SK-N-SH (cell line): ENCODE data around the gene ABCC11. TPM values are rescaled to one million over a fixed set of nuclear protein-coding genes. Genes with fewer than 3 reads are reported as not detected.
"Not testable (repeated sequence)": the region's sequence is repeated elsewhere in the genome, so short reads cannot be mapped to it uniquely, and the experiment has no call there.

Source experiments
- CTCF ChIA-PET: fragments of 300-600, 350-600 bp; formaldehyde crosslinking; extraction: SDS; loops from one replicate; lab custom pipeline; 2021; lab: Yijun Ruan, JAX
- POLR2A ChIA-PET: fragments of 350-600 bp; sonication (Branson Sonifier 250); formaldehyde crosslinking; extraction: SDS; loops from one replicate; lab custom pipeline; 2020; ENCODE audit warnings: antibody characterized with exemption, inconsistent platforms; lab: Yijun Ruan, JAX
- DNase-seq: peaks from one replicate; pipeline ENCODE4 v3.0.0; 2012
- H2AFZ ChIP-seq: fragments of 200-600 bp; sonication (generic); 2 replicates; pipeline ENCODE4 v1.8.1; 2016; ENCODE audit warnings: antibody characterized with exemption, mild to moderate bottlenecking, low read depth
- H3F3A ChIP-seq: fragments of 200-600 bp; sonication (generic); replicated peaks from 2 replicates; pipeline ENCODE3; 2016; ENCODE audit warnings: antibody characterized with exemption, mild to moderate bottlenecking; ENCODE audit not compliant: insufficient read depth
- H3K27ac ChIP-seq, 2 experiments: fragments of 200-500 bp in 1 of 2; fragments of 200-600 bp in 1 of 2; sonication (Bioruptor generic) in 1 of 2; sonication (generic), shearing (Covaris generic) in 1 of 2; 2 replicates each; pipeline versions ENCODE4 v1.5.1 to v1.6.1; 2014 to 2016; ENCODE audit warnings: low read depth in 2 of 2, inconsistent platforms in 1 of 2, low read length in 1 of 2, mild to moderate bottlenecking in 1 of 2, mixed read lengths in 1 of 2
- H3K27me3 ChIP-seq: fragments of 200-600 bp; sonication (generic), shearing (Covaris generic); 2 replicates; pipeline ENCODE4 v1.6.1; 2016; ENCODE audit warnings: mixed run types; ENCODE audit not compliant: insufficient read depth
- H3K36me3 ChIP-seq, 2 experiments: fragments of 200-500 bp in 1 of 2; fragments of 200-600 bp in 1 of 2; sonication (Bioruptor generic) in 1 of 2; sonication (generic) in 1 of 2; replicated peaks in 1 of 2; 2 replicates each; pipeline versions ENCODE3 to v1.5.1; 2014 to 2016; ENCODE audit warnings: low read length in 1 of 2, mild to moderate bottlenecking in 1 of 2; ENCODE audit not compliant: insufficient read depth in 2 of 2, control insufficient read depth in 1 of 2
- H3K4me1 ChIP-seq, 2 experiments: fragments of 200-500 bp in 1 of 2; fragments of 200-600 bp in 1 of 2; sonication (Bioruptor generic) in 1 of 2; sonication (generic), shearing (Covaris generic) in 1 of 2; 2 replicates each; pipeline versions ENCODE4 v1.5.1 to v1.6.1; 2014 to 2016; ENCODE audit warnings: low read depth in 1 of 2, low read length in 1 of 2, mixed run types in 1 of 2; ENCODE audit not compliant: insufficient read depth in 2 of 2, control insufficient read depth in 1 of 2
- H3K4me2 ChIP-seq: fragments of 200-600 bp; sonication (generic), shearing (Covaris generic); 2 replicates; pipeline ENCODE4 v1.6.1; 2017; ENCODE audit warnings: mixed run types
- H3K4me3 ChIP-seq, 2 experiments: fragments of 200-500 bp in 1 of 2; fragments of 200-600 bp in 1 of 2; sonication (Bioruptor generic) in 1 of 2; sonication (generic), shearing (Covaris generic) in 1 of 2; 2 replicates each; pipeline versions ENCODE4 v1.5.1 to v1.8.1; 2014 to 2016; ENCODE audit warnings: low read depth in 2 of 2, inconsistent platforms in 1 of 2, low read length in 1 of 2, mild to moderate bottlenecking in 1 of 2, mixed read lengths in 1 of 2, moderate library complexity in 1 of 2
- H3K79me2 ChIP-seq: fragments of 200-600 bp; sonication (generic); 2 replicates; pipeline ENCODE4 v1.8.1; 2017; ENCODE audit warnings: mild to moderate bottlenecking; ENCODE audit not compliant: insufficient read depth
- H3K9ac ChIP-seq: fragments of 200-600 bp; sonication (generic); 2 replicates; pipeline ENCODE4 v1.6.1; 2017; ENCODE audit warnings: mixed run types
- H3K9me2 ChIP-seq: fragments of 200-600 bp; sonication (generic); 2 replicates; pipeline ENCODE4 v1.6.1; 2017; ENCODE audit warnings: mixed run types
- H3K9me3 ChIP-seq: fragments of 200-600 bp; sonication (generic); 2 replicates; pipeline ENCODE4 v1.6.1; 2017; ENCODE audit warnings: mixed run types, mild to moderate bottlenecking, moderate library complexity
- H4K20me1 ChIP-seq: fragments of 200-600 bp; sonication (generic); 2 replicates; pipeline ENCODE4 v1.6.1; 2017; ENCODE audit warnings: mild to moderate bottlenecking, mixed run types; ENCODE audit not compliant: insufficient read depth
- CTCF ChIP-seq: fragments of 200-600 bp; sonication (generic); IDR thresholded peaks from 2 replicates; pipeline ENCODE4 v1.6.1; 2017; ENCODE audit warnings: antibody characterized with exemption, mild to moderate bottlenecking, moderate library complexity
- EP300 ChIP-seq, 2 experiments: IDR thresholded peaks; 2 replicates each; pipeline versions ENCODE4 v1.4.0 to v1.6.1; 2012; ENCODE audit warnings: borderline replicate concordance in 1 of 2, low read depth in 1 of 2, low read length in 1 of 2
- EZH2phosphoT487 ChIP-seq: fragments of 200-600 bp; sonication (generic); IDR thresholded peaks from 2 replicates; pipeline ENCODE4 v1.6.1; 2017; ENCODE audit warnings: low read depth, mixed run types, mild to moderate bottlenecking, antibody characterized with exemption, moderate library complexity, borderline replicate concordance
- GABPA ChIP-seq: IDR thresholded peaks from 2 replicates; pipeline ENCODE4 v1.4.0; 2012; ENCODE audit warnings: low read depth, mild to moderate bottlenecking
- JUND ChIP-seq: IDR thresholded peaks from 2 replicates; pipeline ENCODE4 v1.4.0; 2012
- MXI1 ChIP-seq: IDR thresholded peaks from 2 replicates; pipeline ENCODE4 v1.6.1; 2012; ENCODE audit warnings: mild to moderate bottlenecking, low read depth, low read length, improper control_type of control experiment
- NRF1 ChIP-seq: IDR thresholded peaks from 2 replicates; pipeline ENCODE4 v1.6.1; 2012; ENCODE audit warnings: low read depth, mild to moderate bottlenecking, low read length
- POLR2AphosphoS5 ChIP-seq: IDR thresholded peaks from 2 replicates; pipeline ENCODE4 v1.6.1; 2012; ENCODE audit warnings: low read depth, low read length
- SIN3A ChIP-seq: IDR thresholded peaks from 2 replicates; pipeline ENCODE4 v1.6.1; 2012; ENCODE audit warnings: low read depth, mild to moderate bottlenecking, low read length, moderate library complexity, borderline replicate concordance
- TEAD4 ChIP-seq: IDR thresholded peaks from 2 replicates; pipeline ENCODE4 v1.4.0; 2012; ENCODE audit warnings: mild to moderate bottlenecking, borderline replicate concordance; ENCODE audit not compliant: insufficient read depth
- USF1 ChIP-seq: IDR thresholded peaks from 2 replicates; pipeline ENCODE4 v1.4.0; 2012; ENCODE audit warnings: low read depth, borderline replicate concordance
- YY1 ChIP-seq: IDR thresholded peaks from 2 replicates; pipeline ENCODE4 v1.4.0; 2012; ENCODE audit warnings: low read depth, mild to moderate bottlenecking
- WGBS: methylation state at CpG from one replicate; pipeline ENCODE4 v1.1.6; 2017; ENCODE audit warnings: low lambda C conversion rate; 5-methylcytosine and 5-hydroxymethylcytosine counted together
- polyA plus RNA-seq, 3 experiments: library from polyadenylated mRNA; depleted of rRNA; stranded (reverse); fragments of >200 nt; gene quantifications; 2 replicates each; pipeline ENCODE4 v1.2.3, GENCODE V29; 2012
- TF ChIP-seq, protein P1 (sequence below): IDR thresholded peaks from 2 replicates; pipeline ENCODE4 v1.4.0; 2012; ENCODE audit warnings: low read depth

The ABCC11 gene
- polyA plus RNA-seq, 1 of the 3 experiments (the other 2 are of a cell fraction) = 0.07 TPM

GRCh38 chr16:48169896-48170295 is 77.4 kb downstream of the ABCC11 start:
- Histone ChIP-seq H3K9me3 (no peaks in the 10 kb centered on the region), H3F3A (no peaks in the 10 kb centered on the region), H3K4me1 (peaks cover 0 to 2% of the 10 kb centered on the region in 2 experiments; a peak in 1 of 4 replicates), H3K27me3 (no peaks in the 10 kb centered on the region), H3K36me3 (no peaks in the 10 kb centered on the region), H3K27ac (no peak overlapping the region), H3K4me3 (no peak overlapping the region), H3K9ac (no peak overlapping the region), H3K4me2 (no peak overlapping the region), H2AFZ (no peak overlapping the region), H3K9me2 (no peaks in the 10 kb centered on the region), H3K79me2 (no peaks in the 10 kb centered on the region), H4K20me1 (no peaks in the 10 kb centered on the region)
- TF ChIP-seq YY1 (no peak), GABPA (no peak), JUND (no peak), POLR2AphosphoS5 (no peak)
- POLR2A ChIA-PET = no interaction called here
- WGBS = 52% methylated on average over 5 of the region's 8 CpGs
- CTCF ChIA-PET = interaction anchor here (0.6 to 1.3 kb wide), 2 partner anchors 381 to 1222 kb away, joined by 3 read pairs; no protein-coding TSS in a partner anchor
- DNase-seq = no peak

- Histone ChIP-seq H3K27me3 (no peaks in the 10 kb centered on the region), H4K20me1 (no peaks in the 10 kb centered on the region), H2AFZ (no peak overlapping the region), H3K4me1 (peaks cover 0 to 4% of the 10 kb centered on the region in 2 experiments; a peak in 1 of 4 replicates), H3K4me2 (no peak overlapping the region), H3K79me2 (no peaks in the 10 kb centered on the region), H3K9ac (no peak overlapping the region), H3F3A (no peaks in the 10 kb centered on the region), H3K4me3 (no peak overlapping the region), H3K9me2 (no peaks in the 10 kb centered on the region), H3K36me3 (no peaks in the 10 kb centered on the region), H3K9me3 (no peaks in the 10 kb centered on the region), H3K27ac (no peak overlapping the region)
- WGBS = 88% methylated on average over 1 of the region's 1 CpG
- CTCF ChIA-PET = interaction anchor here (2.3 kb wide), 1 partner anchor 462 kb away, joined by 10 read pairs; no protein-coding TSS in a partner anchor
- POLR2A ChIA-PET = no interaction called here
- DNase-seq = no peak
- no peak for TF ChIP-seq SIN3A
These were observed 79.3 kb downstream of the ABCC11 start for GRCh38 chr16:48168075-48168474.

DNA sequence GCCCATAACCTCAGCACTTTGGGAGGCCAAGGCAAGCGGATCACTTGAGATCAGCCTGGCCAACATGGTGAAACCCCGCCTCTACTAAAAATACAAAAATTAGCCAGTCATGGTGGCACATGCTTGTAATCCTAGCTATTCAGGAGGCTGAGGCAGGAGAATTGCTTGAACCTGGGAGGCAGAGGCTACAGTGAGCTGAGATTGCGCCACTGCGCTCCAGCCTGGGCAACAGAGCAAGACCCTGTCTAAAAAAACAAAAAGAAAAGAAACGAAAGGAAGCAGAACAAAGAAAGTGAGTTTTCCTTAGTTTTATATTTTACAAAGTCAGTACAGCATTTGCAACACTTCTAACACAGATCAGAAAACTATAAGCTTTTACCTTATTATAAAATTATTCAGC is 80.7 kb downstream of the ABCC11 start:
- H3K9me3 ChIP-seq, POLR2A ChIA-PET, H3K4me3 ChIP-seq, H3K9me2 ChIP-seq, H3F3A ChIP-seq, H3K4me1 ChIP-seq, H3K9ac ChIP-seq, DNase-seq, H3K27ac ChIP-seq, H2AFZ ChIP-seq, H3K79me2 ChIP-seq, H3K36me3 ChIP-seq, H3K4me2 ChIP-seq, H3K27me3 ChIP-seq, H4K20me1 ChIP-seq: not testable (repeated sequence)
- WGBS = 82% methylated on average over 5 of the region's 5 CpGs
- CTCF ChIA-PET = interaction anchor here (0.7 to 12.0 kb wide), 10 partner anchors 8 to 1237 kb away, joined by 3 to 152 read pairs (median 8); partner anchors contain the start of gene NETO2

DNA sequence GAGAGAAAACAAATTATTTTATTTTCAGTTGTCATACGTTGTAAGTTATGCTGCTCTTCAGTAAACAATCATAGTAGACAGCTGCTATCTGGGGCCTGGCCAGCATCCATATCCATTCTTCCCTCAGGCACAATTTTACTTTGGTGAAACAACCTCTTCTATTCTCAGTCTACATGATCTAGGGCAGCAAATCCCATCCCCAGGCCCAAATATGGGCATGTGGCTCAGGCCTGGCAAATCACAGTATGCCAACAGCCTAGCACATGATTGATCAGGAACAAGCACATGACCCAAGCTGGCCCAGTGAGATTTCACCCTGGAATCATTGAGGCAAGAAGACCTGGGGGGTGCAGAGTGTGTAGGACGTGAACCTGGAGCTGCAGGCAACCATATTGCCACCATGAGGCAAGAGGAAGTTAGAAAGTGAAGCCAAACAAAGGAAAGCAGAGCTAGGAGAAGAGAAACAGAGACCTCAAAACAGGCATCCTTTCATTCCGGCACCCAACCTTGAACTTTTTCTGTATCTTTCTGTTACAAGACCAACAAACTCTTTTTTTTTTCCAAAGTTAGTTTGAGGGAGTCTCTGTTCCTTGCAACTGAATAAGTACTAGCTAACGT is 81.3 kb downstream of the ABCC11 start:
- Histone ChIP-seq H3K4me2 (no peak overlapping the region), H3K4me1 (peaks cover 0 to 4% of the 10 kb centered on the region in 2 experiments; a peak in 1 of 4 replicates), H3K27ac (no peak overlapping the region), H3K79me2 (no peaks in the 10 kb centered on the region), H3K9ac (no peak overlapping the region), H3K9me3 (no peaks in the 10 kb centered on the region), H3K4me3 (no peak overlapping the region), H3K27me3 (no peaks in the 10 kb centered on the region), H2AFZ (no peak overlapping the region), H4K20me1 (no peaks in the 10 kb centered on the region), H3F3A (no peaks in the 10 kb centered on the region), H3K36me3 (no peaks in the 10 kb centered on the region), H3K9me2 (no peaks in the 10 kb centered on the region)
- POLR2A ChIA-PET = no interaction called here
- CTCF ChIA-PET = interaction anchor here (0.7 to 12.0 kb wide), 17 partner anchors 8 to 1312 kb away, joined by 3 to 152 read pairs (median 7); partner anchors contain the start of gene NETO2
- DNase-seq = no peak
- WGBS = 76% methylated on average over 4 of the region's 4 CpGs
- TF ChIP-seq CTCF (no peak), NRF1 (no peak), EZH2phosphoT487 (no peak), EP300 (IDR thresholded peaks at IDR 0.05; ENCODE audit: borderline replicate concordance in 1 of 2, low read depth in 1 of 2, low read length in 1 of 2) (no peak), TEAD4 (no peak), MXI1 (no peak), USF1 (no peak)
- TF ChIP-seq, protein P1, sequence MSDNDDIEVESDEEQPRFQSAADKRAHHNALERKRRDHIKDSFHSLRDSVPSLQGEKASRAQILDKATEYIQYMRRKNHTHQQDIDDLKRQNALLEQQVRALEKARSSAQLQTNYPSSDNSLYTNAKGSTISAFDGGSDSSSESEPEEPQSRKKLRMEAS = no peak
